COLO668 (cell line): ENCODE data around the gene NXN.
"Not testable (repeated sequence)": the region's sequence is repeated elsewhere in the genome, so short reads cannot be mapped to it uniquely, and the experiment has no call there.

Experiments
- DNase-seq: peaks from one replicate; lab custom pipeline; 2025; ENCODE audit not compliant: unreplicated experiment; lab: John Stamatoyannopoulos, UW

The NXN gene

DNA sequence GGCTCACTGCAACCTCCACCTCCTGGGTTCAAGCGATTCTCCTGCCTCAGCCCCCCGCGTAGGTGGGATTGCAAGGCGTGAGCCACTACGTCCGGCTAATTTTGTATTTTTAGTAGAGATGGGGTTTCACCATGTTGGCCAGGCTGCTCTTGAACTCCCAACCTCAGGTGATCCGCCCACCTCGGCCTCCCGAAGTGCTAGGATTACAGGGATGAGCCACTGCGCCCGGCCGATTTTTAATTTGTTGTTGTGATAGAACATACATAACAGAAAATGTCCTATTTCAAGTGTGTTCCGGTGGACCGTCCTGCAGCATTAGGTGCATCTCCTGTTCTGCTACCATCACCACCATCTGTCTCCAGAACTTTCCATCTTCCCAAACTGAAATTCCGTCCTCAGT lies 55.3 kb downstream of the NXN start:
- not testable (repeated sequence) for DNase-seq

DNA sequence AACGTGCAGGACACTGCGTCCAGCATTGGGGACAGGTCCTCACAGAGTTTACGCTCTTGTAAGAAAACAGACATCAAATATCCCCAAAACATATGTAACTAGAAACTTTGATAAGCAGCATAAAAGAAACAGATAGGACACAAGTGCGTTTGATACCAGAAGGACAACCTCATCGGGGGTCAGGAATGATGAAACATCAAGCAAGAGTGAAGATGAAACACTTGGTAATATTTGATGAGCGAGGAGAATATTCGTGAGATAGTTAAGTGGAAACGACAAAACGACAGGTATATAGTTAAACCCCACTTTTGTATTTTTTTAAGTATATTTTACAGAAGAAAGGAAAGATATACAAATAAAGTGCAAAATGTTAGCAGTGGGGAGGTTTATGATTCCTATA lies 55.9 kb downstream of the NXN start:
- DNase-seq: no peak

DNA sequence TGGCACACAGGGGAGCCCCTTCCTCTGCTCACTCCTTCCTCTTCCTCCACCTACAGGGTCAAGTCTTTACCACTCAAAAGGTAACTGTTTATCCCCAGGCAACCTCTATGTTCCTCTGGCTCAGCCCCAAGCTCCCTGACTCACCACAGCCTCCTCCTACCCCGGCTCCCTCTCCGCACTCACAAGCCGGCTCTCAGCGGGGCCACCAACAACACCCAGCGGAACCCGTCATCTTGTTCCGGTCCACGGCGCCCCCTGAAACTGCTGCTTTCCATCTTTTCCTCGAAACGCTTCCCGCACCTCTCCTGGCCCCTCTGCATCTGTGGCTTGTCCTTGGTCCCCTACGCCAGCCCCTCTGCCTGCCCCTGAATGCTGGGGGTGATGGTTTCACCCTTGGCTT lies 58.4 kb downstream of the NXN start:
- no peak for DNase-seq

DNA sequence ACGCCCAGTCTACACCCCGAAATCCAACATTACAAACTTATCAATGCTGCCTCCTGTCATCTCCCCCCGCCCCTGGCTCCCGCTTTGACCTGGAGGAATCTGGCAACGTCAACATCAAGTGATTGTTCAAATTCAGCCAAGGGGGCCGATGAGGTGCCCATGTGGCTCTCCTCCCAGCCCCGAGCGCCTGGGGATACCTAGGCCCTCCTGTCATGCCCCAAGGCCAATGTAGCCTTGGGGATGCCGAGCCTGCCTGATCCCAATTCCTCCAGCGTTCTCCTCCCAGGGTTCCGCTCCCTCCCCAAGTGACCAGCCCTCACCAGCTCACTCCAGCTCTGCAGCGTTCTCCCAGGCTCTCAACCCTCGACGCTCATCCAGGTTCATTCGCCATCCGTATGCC lies 59.4 kb downstream of the NXN start:
- DNase-seq: no peak

DNA sequence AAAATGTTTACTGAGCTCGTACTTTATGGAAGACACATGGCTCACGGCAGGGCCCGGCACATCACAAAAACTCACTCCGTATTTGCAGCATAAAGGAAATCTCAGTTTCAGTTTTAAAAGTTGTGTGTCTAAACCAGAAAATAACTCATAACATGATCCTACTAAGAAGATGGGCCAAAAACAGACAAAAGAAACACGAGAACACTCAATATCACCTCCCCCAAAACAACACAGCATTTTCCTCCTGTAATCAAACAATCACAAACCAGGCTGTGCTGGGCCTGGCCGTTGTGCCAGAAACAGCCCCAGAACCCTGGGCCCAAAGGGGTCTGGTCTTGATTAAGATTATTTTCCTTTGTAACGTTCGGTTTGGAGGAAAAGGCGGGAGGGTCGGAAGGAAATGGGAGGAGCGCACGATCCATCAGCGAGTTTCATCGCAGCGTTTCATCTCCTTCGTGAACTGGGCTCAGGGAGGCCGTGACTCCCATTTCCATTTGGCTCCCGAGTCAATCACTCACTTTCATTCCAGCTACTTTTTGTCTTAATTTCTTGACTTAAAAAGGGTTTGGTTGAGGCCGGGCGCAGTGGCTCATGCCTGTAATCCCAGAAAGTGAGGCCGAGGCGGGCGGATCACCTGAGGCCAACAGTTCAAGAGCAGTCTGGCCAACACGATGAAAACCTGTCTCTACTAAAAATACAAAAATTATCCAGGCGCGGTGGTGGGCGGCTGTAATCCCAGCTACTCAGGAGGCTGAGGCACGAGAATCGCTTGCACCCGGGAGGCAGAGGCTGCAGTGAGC lies 61.4 kb downstream of the NXN start:
- DNase-seq: no peak

DNA sequence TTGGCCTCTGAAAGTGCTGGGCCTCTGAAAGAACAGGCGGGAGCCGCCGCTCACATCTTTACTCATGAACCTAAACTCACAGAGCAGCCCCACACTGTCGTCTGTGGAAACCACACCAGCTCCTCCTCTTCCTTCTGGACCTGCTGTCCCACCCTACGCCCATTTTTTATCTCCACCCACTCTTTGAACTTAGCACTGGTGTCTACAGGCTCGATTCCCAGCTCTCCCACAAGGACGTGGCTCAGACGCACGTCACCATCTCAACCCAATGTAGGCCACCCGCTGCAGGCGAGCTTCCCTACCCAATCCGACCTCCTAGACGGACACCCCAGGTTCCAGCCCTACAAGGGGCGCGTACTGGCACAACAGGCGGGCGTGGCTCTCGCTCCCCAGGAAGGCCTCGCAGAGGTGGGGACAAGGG lies 62.2 kb downstream of the NXN start:
- DNase-seq: no peak

DNA sequence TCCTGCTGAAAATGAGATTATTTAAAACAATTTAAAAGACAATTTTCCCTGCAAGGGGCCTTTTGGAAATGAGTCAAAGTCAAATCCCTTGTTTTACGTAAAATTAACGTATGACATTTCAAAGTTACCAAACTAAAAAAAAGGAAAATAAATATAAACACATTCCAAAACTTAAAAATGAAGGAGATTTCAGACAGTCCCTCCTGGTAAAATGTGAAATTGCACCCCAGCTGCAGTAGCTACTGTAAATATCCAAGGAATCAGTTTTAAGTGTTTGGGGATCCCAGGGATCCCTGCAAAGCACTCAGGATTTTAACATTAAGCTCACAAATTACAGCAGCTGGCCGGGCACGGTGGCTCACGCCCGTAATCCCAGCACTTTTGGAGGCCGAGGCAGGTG lies 63.3 kb downstream of the NXN start:
- DNase-seq: no peak

DNA sequence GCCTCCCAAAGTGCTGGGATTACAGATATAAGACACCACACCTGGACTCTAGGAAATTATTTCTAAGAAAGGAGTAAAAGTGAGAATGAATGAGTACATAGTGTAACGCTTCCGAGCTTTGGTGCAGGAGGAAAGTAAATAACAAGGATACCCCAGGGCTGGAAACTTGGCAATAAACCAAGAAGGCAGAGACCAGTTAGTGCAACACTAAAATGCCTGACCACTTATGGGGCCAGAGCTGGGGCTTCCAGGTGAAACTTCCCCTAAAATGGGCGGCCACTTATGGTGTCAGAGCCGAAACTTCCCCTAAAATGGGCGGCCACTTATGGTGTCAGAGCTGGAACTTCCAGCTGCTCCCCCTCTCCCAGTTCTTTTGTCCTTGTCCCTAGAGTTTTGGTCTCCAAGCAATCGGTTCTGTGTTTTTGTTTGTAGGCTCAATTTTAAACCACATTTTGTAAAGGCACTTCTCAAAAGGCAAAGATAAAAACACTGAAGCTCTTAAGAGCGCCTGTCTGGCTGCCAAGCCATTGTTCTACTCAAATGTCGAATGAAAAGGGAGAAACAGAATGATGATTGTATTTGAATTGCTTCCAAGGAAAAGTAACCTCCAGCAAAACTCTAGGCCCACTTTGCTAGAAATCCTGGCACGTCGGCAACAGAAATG lies 63.9 kb downstream of the NXN start:
- DNase-seq: no peak

DNA sequence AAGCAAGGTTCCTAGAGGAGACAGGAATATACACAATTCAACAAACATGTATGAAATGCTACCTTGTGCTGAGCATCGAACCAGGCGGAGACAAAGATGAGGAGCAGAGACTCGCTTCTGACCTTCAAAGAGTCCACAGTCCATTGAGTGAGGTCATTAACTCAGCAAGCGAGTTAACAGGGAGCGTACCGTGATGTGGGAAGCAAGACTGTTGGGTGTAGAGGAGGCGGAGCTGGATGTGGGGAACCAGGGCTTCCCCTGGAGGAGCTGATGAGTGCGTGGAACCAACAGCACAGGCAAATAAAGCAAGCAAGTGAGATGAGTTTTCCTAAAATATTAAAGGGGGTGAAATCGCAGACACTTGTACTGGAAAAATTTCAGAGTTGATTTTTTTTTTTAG lies 65.0 kb downstream of the NXN start:
- DNase-seq: no peak

DNA sequence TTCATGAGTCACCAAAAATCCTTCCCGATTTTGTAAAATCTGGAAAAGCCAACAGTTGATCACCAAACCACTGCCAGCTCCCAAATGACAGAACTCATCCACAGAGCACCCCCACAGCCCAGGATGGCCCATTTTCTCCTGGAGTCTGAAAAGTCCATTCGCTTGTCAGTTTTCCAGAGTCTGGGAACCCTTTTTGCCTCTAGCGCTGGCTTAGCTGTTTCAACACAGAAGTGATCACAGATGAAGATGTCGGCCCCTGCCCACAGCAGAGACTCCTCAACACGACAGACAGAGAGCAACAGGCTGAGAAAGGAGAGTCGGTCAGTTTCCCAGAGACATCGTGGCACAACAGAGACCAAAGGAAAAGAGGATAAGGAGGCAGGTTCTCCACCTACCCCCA lies 66.4 kb downstream of the NXN start:
- DNase-seq: no peak

DNA sequence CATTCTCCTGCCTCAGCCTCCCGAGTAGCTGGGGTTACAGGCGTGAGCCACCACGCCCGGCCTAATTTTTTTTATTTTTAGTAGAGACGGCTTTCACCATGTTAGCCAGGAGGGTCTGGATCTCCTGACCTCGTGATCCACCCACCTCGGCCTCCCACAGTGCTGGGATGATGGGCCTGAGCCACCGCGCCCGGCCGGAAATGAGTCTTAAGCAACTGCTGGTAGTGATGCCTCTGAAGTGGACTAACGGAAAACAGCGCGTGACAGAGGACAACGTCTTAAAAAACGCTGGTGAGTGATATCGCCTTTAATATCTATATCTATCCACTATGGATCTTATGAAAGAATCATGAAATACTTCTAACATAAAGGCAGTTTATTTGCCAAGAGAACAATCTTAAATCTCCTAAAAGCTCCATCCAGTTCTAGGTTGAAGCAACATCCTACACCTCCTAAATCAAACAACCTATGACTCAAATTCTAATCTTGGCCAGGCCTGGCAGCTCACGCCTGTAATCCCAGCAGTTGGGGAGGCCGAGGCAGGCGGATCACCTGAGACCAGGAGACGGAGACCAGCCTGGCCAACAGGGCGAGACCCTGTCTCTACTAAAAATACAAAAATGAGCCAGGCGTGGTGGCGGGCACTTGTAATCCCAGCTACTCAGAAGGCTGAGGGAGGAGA lies 69.8 kb downstream of the NXN start:
- no peak for DNase-seq

DNA sequence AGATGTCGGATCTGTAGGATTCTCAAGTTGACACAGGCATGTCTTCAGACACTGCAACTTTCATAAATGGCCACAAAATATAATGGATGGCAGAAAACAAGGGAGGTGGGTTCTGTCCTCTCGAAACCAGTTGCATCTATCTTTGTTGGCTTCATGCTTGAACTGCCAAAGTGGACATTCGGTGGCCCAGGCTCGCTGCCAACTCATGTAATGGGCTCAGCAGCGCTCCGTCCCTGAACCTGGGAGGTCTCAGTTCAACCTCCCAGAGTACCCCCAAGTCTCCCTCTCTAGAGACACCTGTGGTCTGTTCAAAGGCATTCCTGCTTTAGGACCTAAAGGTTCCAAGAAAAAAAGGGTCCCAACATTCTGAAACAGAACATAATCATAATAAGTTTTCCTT lies 71.9 kb downstream of the NXN start:
- DNase-seq: no peak

DNA sequence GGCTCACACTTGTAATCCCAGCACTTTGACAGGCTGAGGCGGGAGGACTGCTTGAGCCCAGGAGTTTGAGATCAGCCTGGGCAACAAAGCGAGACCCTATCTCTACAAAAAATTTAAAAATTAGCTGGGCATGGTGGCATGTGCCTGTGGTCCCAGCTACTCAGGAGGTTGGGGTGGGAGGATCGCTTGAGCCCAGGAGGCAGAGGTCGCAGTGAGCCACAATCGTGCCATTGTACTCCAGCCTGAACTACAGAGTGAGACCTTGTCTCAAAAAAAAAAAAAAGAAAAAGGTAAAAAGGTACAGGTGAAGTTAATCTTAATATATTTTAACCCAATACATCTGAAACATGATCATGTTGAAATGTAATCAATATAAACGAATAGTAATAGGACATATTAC lies 73.9 kb downstream of the NXN start:
- DNase-seq: not testable (repeated sequence)

DNA sequence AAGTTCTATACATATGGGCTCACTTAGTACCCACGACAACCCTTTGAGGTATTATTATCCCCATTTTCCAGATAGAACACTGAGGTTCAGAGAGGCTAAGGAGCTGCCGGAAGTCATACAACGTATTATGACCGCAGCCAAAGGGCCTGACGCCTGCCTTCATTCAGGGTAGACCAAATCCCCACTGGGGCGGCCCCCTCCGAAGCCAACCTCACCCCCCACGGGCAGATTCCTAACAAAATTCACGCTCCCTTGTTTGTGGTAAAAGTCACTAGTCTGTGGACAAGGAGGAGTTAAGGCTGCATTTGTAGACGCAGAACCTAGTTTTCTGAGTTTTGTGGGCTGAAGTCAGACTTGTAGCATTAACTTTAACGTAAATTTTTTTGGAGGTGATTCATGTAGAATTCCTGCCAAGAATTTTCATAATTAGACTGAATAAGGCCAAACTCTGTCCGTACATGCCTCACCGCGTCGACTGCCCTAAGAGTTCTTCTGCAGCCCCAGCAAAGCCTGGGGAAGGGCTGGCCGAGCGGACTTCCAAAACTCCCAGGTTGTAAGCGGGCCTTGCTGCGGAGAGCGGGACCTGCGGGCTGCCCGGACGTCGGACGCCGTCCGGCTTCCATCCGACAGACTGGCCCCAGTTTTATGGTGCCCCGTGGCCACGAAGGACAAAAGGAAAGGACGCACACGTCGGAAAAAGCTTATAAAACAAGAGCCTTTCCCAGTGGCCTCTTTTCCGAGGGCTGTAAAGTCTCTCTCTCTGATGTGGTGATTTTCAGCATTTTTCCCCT lies 75.7 kb downstream of the NXN start:
- no peak for DNase-seq

DNA sequence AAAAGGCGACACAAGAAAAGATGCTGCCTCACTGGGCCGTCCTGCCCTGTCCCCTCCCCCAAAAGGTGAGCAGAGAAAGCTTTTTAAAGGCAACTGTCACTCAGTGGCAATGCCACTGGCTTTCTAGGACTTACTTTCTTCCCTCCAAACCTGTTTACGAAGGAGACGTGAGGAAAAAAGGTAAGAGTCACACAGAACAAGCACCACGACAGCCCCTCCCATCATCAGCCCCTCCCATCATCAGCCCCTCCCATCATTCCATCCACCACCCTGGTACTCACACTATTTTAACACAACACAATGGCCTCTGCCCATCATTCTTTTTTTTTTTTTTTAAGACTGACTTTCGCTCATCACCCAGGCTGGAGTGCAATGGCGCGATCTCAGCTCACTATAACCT lies 77.1 kb downstream of the NXN start:
- DNase-seq: no peak

DNA sequence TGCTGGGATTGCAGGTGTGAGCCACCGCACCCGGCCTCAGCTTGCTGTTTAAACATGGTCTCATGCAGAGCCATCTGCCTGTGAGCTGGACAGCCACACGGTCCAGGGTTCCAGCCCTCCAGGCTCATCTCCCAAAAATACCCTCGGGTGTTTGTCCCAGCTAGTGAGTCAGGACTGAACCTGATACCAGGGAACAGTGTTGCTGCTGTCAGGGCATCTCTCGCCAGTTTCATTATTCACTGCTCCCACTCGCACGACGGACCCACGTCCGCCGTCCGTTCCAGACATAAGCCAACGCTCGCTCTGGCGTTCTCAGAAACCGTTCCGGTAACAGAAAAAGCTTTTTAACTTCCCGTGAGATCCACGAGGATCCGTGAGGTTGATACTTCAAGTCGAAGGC lies 77.6 kb downstream of the NXN start:
- no peak for DNase-seq

DNA sequence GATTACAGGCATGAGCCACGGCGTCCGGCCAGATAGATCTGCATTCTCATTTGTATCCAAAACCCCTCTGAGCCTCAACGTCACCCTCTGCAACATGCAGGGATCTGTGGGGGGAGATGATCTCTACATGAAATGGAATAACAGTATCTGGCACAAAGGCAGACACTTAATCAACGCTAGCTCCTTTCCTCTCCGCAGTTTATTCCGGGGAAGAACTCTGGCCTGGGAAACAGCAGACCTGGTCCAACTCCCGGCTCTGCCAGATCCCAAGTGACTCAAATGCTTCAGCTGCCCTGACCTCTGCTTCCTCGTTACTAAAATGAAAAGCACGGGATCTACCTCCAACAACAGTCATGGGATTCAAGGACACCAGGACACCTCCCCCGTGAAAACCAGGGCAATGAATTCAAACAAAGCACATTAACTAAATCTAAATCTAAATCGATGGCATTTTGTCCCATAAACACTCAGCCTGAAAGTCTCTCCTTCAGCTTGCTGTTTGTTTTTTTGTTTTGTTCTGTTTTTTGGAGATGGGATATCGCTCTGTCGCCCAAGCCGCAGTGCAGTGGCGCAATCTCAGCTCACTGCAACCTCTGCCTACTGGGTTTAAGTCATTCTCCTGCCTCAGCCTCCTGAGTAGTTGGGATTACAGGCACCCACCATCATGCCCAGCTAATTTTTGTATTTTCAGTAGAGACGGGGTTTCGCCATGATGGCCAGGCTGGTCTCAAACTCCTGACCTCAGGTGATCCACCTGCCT lies 78.2 kb downstream of the NXN start:
- no peak for DNase-seq

DNA sequence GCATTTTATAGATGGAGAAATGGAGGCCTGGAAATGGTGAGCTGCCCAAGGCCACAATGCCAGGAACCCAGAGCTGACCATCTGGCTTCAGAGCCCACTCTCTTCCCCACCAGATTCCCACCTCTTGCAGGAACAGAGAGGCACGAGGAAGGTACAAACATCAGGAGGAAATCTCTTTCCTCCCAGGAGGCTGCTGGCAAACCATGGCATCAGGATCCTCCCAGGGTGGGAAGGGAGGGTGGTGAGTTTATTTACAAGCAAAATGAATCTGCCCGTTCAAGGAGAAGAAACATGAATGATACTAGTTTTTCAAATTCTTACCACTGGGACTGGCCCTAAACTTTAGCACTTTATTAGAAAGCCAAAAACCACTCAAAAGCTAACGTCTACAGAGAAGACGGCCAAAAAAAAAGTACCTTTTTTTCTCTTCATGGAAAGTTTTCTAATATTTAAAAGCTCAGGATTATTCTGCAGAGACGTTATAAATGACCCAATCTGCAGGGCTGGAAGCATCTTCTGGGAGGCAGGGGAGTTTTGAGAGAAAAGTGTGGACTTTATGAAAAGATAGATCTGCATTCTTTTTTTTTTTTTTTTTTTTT lies 79.1 kb downstream of the NXN start:
- no peak for DNase-seq

DNA sequence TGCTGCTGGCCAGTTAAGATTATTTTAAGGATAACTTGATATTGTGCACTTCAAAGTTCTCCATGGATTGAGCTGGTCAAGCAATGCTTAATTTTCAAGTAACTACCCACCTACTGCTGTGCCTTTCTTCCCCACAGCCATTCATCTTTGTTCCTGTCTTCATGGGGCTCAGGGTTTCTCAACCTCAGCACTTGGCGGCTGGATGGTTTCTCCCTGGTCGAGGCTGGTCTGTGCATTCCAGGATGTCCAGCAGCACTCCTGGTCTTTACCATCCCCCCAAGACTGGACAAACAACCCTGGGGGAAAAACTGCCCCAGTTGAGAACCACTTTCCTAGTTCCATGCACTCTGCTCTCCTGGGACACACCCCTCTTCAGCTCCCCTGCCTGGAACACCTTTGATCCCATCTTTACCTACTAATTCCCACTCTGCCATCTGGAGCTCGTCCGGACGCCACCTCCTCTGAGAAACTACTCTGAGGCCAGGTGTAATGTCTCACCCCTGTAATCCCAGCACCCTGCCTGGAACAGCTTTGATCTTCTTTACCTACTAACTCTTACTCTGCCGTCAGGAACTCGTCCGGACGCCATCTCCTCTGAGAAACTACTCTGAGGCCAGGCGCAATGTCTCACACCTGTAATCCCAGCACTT lies 81.5 kb downstream of the NXN start:
- no peak for DNase-seq
